ENCODE data around the gene FAM118A.
"Not testable (repeated sequence)": the region's sequence is repeated elsewhere in the genome, so short reads cannot be mapped to it uniquely, and the experiment has no call there.

FAM118A gene

GRCh38 chr22:45334528-45334927 lies 24.8 kb downstream of the FAM118A start:
- no peak for DNase-seq

GRCh38 chr22:45335021-45335818 lies 25.5 kb downstream of the FAM118A start:
- no peak for DNase-seq

GRCh38 chr22:45335854-45336522 lies 26.3 kb downstream of the FAM118A start:
- DNase-seq, result no peak

- no peak for DNase-seq
Observed at GRCh38 chr22:45336971-45337431, 27.3 kb downstream of the FAM118A start.

- no peak for DNase-seq
Observed at GRCh38 chr22:45337536-45337935, 27.8 kb downstream of the FAM118A start.

GRCh38 chr22:45338795-45339194 lies 29.1 kb downstream of the FAM118A start:
- no peak for DNase-seq

- DNase-seq, result no peak
Observed at GRCh38 chr22:45340323-45340722, 30.6 kb downstream of the FAM118A start.

GRCh38 chr22:45341498-45341897 lies 31.8 kb downstream of the FAM118A start:
- no peak for DNase-seq

GRCh38 chr22:45343143-45343542 lies 33.4 kb downstream of the FAM118A start:
- DNase-seq, result no peak

- no peak for DNase-seq
Observed at GRCh38 chr22:45344334-45344733, 34.6 kb downstream of the FAM118A start.

- DNase-seq, result no peak
Observed at GRCh38 chr22:45349916-45350315, 40.2 kb downstream of the FAM118A start.

GRCh38 chr22:45351956-45352355 lies 42.2 kb downstream of the FAM118A start:
- no peak for DNase-seq

GRCh38 chr22:45352757-45353156 lies 43.0 kb downstream of the FAM118A start:
- not testable (repeated sequence) for DNase-seq

- no peak for DNase-seq
Observed at GRCh38 chr22:45353786-45354185, 44.1 kb downstream of the FAM118A start.

- no peak for DNase-seq
Observed at GRCh38 chr22:45357490-45357889, 47.8 kb downstream of the FAM118A start.

- DNase-seq, result no peak
Observed at GRCh38 chr22:45358127-45358526, 48.4 kb downstream of the FAM118A start.

GRCh38 chr22:45359627-45360026 lies 49.9 kb downstream of the FAM118A start:
- DNase-seq, result no peak

- DNase-seq, result no peak
Observed at GRCh38 chr22:45366713-45367112, 57.0 kb downstream of the FAM118A start.

- not testable (repeated sequence) for DNase-seq
Observed at GRCh38 chr22:45373592-45373991, 63.9 kb downstream of the FAM118A start.

GRCh38 chr22:45376009-45376408 lies 66.3 kb downstream of the FAM118A start:
- no peak for DNase-seq

GRCh38 chr22:45376703-45377102 lies 67.0 kb downstream of the FAM118A start:
- no peak for DNase-seq

- DNase-seq, result no peak
Observed at GRCh38 chr22:45381348-45381747, 71.6 kb downstream of the FAM118A start.

- DNase-seq, result no peak
Observed at GRCh38 chr22:45389546-45389945, 79.8 kb downstream of the FAM118A start.
